Activated T-cell treated with anti-CD3 and anti-CD28 coated beads, Interleukin-2, amount 50 U/mL, for 1 hour (primary cell): ENCODE measurements around the gene SLC17A8.

Experiments used
- DNase-seq: peaks from one replicate; pipeline ENCODE4 v3.0.0-alpha.2; 2020

Gene SLC17A8

DNA sequence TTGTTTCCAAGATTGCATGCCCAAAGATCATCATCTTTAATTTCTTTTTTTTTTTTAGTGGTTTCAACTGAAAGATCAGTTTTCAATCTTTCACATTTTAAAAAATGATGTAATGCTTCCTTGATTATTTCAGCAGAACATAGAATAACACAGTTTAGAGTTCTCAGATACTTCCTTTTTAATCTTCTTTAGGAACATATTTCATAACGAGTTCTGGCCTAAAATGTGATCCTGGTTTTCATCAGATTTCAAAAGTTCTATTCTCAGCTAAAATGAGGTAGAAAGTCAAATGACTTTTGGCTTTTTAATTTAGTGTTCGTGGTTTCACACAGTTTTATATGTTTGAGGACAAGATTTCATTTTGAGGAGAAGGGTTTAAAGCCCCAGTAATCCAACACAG lies 76.8 kb downstream of the SLC17A8 start:
- no peak for DNase-seq

DNA sequence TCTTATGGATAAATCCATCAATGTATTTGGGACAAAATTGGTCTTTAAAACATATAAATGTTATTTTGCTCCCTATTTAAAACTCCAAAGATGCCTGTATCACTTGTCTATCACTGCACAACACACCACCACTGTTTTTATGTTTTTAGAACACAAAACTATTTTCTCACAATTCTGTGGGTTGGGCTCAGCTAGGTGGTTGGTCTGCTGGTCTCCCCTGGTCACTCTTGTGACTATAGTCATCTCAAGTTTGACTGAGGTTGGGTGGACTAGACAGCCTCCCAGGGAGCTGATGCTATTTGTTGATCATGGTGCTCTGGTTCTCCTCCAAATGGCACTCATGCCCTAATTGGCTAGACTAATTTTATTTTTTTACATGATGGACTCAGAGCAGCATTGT lies 77.3 kb downstream of the SLC17A8 start:
- no peak for DNase-seq

DNA sequence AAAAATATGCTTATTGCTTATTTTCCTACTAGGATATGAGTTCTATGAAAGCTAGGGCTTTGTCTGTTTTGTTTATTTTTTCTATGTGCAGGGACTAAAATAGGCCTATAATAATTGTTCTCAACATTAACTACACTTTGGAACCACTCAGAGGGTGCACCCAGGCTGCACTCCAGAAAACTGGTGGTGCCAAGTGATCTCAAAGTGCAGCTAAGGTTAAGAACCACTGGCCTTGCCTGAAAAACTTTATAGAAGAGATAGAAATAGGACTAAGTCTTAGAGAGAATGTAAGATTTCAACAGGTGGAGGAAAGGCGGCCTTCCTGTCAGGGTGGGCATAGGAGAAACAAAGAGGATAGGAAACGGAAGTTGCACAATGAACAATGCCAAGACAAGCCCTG lies 79.1 kb downstream of the SLC17A8 start:
- DNase-seq = no peak

DNA sequence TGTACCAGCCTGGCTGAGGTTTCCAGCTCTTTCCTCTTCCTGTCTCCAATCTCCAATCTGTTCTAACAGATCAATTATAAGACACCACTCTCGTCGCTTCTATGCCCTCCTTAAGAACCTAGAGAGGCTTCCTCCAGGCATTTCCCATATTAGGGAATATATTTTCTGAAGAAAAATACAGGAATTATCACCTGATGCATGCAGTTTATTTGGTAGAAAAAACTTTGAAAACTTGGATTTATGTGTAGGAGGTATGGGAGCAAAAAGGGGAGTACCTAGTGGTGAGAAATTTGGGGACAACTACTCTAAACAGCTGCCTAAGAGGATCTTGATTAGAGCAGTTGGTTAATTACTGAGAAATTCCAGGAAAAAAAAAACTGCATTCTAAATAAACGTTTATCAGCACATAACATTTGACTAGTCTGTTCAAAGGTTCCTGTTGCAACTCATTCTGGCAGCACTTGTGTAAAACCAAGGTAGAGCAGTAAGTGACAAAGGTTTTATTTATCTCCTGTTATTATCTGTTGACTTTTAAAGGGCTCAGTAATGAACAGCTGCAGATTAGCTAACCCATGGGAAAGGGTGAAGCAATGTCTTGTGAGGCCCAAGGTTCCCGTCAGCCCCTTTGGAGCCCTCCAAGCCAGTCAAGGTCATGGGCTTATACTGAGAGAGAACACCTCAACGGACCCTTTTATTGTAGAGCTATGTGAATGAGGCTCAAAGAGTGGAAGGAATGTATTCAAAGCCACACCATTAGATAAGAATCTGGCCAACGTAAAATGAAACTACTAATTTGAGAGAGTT lies 80.4 kb downstream of the SLC17A8 start:
- DNase-seq = no peak

DNA sequence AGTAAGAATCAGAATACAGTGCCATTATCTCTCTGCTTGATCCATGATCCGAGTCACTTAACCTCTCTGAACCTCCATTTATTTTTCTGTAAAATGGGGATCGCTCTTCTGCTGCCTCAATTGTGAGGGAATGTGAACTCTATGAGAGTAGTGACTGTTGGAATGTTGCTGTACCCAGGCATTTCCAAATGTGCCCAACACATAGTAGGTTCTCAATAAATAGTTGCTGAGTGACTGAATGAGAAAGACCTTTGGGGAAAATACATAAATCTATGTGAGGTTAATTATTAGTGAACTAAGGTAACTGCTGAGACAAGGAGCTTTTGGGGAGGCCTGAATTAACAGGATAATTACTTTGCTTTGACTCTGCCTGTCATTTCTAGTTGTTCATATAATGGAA lies 82.9 kb downstream of the SLC17A8 start:
- DNase-seq = no peak

DNA sequence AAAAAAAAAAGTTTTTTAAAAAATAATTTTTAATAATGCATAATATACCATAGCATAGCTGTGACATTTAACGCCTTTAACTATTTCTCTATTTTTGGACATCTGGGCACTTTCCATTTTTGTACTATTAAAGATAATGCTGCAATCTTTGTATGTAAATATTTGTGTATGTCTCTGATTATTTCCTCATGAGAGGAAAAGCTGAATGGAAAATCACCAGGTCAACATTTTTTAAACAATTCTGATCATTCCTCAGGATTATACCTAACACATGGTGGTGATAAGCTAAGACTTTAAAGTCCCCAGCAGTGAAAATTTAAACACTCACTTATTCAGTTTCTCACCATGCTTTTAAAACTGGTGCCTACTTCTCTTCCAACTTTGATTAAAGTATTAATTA lies 85.5 kb downstream of the SLC17A8 start:
- no peak for DNase-seq

DNA sequence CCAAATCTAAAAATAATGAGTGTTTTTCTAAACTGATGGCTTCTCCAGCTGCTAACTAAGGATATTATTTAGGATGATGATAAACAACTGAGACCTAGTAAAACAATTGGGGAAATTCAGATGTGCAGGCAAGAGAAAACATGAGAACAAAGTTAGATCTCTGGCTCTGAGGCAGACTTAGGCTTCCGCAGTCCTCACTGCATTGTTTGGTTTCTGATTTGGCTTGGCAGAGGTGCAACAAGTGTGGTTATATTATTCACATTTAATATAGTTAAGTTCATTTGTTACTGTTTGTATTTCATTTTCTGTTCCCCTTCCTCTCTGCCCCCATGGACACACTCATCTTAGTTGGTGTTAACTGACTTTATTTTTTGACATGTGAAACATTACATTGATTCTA lies 86.6 kb downstream of the SLC17A8 start:
- no peak for DNase-seq

DNA sequence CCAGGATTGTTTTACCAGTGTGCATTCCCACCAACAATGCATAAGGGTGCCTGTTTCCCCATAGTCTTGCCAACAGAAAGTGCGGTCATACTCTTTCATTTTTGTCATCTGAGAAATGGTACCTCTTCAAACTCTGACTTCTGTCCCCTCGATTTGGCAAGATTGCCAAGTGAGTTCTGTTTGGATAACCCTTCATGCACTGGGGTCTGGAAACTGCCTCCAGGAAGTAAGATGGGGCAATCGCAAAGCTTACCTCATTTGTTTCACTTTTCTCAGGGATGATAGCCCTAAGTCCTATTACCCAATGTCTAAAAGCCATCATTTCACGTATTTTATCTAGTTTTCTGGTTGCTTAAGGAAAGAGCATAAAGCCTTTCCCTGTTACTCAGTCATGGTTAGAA lies 88.2 kb downstream of the SLC17A8 start:
- DNase-seq = no peak

DNA sequence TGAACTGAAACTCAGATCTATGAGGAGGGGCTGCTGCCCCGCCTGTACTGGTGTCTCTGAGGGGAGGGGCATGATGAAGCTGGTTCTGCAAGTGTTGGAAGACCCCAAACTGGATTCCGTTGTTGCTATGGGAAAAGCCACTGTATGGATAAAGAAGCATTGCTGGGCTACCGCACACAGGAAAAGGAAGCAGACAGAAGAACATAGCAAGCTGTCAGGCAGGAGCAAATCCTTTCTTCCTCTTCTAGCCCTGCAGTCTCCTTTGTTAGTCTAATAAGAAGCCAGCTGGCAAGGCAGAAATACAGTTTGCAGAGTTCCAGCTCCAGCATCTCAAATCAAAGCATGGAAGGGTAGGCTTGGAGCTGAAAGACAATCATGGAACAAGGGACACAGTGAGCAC lies 90.5 kb downstream of the SLC17A8 start:
- no peak for DNase-seq

DNA sequence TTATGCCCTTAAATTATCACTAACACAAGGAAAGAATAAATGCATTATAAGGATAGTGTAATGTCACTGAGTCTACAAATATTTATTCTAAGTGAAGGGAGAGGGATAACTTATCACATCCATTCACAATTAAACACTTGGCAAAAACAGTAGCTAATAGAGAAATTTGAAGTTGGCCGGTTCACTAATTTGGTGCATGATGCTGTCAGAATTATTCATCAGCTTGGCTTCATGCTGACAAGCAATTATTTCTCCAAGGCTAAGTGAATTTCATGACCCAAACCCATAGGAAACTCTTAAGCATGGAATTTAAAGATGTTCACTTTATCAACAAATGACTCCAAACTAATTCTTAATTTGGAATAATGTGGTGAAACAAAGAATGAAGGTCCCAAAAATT lies 91.8 kb downstream of the SLC17A8 start:
- DNase-seq = no peak

DNA sequence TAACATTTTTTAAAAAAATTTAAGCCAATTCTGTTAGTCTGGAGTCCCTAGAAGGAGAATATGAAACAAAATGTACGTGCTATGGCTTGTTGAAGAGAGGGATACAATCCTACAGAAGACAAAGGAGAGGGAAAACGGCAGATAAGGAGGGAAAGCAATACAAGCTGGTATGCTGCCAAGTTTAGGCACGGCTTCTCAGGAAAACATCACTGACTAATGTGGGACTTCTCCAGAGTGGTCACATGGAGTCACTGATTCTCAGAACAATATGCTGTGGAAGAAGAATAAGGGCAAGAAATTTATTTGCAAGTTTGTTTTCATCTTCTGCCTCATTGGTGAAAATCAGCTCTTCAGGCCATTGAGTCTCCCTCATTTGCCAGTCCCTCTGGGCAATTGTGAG lies 93.9 kb downstream of the SLC17A8 start:
- no peak for DNase-seq

DNA sequence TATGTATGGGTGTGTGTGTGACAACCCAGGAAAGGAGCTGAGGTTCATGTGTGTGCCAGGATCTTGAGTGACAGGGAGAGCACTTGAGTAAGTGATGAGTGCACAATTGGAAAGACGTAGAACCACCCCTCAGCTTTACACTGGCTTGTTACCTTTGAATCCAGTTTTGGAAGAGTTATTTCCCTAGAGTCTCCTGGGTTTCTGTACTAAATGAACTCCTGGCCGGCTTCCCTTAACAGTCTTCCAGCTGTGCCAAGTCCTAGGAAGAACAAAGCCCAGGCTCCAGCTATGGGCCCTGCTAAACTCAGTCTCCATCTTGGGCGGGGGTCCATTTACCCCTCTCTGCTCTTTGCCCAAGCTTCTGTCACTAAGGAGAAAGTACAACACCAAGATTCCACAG lies 97.1 kb downstream of the SLC17A8 start:
- DNase-seq = no peak

DNA sequence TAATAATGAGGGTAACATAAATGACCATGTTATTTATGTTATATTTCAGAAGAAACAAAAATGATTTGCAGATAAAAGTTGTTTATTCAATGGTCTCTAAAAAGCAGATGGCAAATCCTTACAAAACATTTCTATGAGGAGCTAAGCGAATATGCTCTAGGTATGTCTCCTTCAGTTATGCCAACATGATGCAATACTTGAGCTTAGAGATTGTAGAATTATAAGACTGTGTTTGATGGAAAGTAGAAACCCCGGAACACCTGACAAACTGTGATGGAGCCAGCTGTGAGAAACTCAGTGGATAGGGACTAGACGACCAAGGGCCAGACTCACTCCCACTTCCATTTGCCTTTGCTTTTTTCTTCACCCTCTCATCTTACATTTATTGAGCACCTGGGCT lies 99.0 kb downstream of the SLC17A8 start:
- DNase-seq = no peak

DNA sequence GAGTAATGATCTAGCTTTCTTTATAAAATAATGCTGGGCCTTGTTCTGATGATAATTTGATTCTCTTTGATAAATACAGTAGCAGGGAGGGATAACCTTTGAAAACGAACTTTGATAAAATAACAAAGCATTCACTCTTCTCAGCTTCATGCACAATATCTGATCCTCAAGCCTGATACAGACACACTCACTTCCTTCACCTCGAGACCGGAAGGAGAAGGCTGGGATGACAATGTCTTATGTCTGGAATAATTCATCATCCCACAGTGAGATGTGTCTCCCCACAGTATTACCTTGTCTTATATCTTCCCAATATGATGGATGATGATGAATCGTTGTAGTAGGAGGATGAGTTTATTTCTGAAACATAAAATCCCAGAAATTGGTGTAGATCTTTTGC lies 101.3 kb downstream of the SLC17A8 start:
- DNase-seq = no peak

DNA sequence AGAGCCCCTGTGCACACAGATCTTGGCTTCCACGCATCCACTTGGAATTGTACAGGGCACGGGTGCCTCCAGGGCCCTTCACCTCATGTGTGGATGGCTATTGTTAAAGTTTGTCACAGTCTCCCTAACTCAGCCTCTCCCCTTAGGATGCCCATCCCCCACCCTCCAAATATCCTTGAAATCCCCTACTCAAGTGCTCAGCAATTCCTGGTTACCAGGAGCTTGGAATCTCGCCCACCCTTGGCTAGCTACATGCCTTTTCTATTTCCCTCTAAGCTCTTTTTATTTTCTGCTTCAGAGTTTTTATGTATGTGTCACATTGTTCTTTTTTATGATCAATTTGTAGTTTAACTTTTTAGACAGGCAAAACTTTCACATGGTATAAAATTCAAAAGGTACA lies 103.8 kb downstream of the SLC17A8 start:
- no peak for DNase-seq

DNA sequence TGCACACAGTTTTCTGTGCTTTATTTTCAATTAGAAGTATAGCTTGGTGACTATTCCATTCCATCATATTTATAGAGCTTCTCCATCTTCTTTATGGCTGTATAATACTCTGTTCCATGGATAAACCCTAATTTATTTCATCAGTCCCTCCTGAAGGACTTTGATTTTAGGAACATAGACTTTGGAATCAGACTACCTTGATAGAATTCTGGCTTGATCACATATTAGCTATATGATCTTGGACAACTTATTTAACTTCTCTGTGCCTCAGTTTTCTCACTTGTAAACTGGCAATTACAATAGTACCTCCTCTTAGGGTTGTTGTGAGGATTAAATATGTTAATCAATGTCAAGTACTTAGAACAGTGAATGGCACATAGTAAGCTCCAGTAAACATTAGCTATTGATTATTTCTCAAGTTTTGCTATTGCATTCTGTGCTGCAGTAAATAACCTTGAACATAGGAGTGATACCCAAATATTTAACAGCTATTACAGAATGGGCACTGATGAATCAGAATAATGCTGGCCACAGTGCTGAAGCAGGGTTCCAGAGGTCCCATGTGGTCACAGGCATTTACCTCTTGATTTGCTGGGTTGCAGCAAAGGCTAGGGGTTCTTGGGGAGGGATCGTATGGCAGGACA lies 104.6 kb downstream of the SLC17A8 start:
- DNase-seq = no peak

DNA sequence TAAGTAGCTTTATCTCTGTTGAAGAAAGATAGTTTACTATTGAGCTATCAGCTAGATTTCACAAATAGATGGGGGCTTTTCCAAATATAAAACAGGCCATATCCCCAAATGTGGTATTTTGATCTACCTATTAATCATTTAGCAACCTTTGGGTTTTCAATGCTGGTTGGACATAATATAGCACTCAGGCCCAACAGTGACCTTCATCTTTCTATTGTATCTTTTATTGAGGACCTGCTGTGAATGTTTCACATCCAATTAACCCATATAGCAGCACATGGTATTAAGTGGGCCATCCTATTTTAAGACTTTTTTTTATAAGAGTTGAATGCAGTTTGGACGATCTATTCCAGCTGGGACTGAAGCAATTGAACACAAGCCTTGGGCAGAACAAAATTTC lies 106.8 kb downstream of the SLC17A8 start:
- no peak for DNase-seq

DNA sequence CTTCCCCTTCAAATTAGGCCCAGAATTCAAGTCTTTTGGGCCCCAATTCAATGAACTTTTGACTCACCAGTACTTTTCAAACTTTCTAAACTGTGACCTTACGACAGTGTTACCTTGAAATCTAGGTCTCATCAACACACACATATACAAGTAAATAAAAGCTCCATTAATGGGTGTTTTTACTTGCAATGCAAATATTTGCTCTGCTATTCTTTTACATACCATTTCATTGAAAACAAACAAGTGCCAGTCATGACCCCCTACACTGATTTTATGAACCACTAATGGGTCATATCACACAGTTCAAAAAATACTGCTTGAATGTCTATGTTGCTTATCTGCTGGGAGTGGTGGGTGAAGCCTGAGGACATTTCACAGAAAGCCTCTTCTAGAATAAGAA lies 107.7 kb downstream of the SLC17A8 start:
- DNase-seq = no peak

DNA sequence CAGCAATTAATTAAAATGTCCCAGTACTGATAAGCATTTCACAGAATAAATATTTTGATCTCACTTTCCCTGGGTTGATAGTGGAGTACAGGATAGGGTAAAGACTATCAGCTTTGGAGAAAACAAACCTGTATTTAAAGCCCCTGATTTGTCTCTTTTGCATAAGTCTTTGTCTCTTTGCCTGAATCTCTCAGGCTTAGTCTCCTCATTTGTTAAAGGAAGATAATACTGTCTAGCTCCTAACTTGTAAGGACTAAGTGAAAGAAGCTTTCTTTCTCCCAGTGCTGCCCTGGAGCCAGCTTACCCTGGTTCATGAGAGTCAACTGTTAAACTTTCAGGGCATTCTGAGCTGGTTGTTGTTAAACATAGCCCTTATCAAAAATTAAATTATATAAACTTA lies 111.3 kb downstream of the SLC17A8 start:
- no peak for DNase-seq
